Progenitor cell of endocrine pancreas (in vitro differentiated cells): Measurements from ENCODE around the gene P4HA1. TPM values are rescaled to one million over a fixed set of nuclear protein-coding genes. Genes with fewer than 3 reads are reported as not detected.

Experiments used
- DNase-seq: peaks from one replicate; pipeline ENCODE4 v3.0.0; 2021; ENCODE audit warnings: low spot score; ENCODE audit not compliant: unreplicated experiment
- H3K27ac Mint-ChIP-seq: 2 replicates; pipeline ENCODE4 v1.8.0; 2021; ENCODE audit warnings: mild to moderate bottlenecking, moderate library complexity, mixed read lengths
- H3K27me3 Mint-ChIP-seq: 2 replicates; pipeline ENCODE4 v1.8.0; 2021; ENCODE audit warnings: mixed read lengths
- H3K36me3 Mint-ChIP-seq: 2 replicates; pipeline ENCODE4 v1.8.0; 2022; ENCODE audit warnings: mixed read lengths; ENCODE audit not compliant: insufficient read depth
- H3K4me1 Mint-ChIP-seq: 2 replicates; pipeline ENCODE4 v1.8.0; 2021; ENCODE audit warnings: low read depth, mixed read lengths
- H3K4me3 Mint-ChIP-seq: 2 replicates; pipeline ENCODE4 v1.8.0; 2021; ENCODE audit warnings: low read depth, mild to moderate bottlenecking, moderate library complexity, mixed read lengths
- H3K9me3 Mint-ChIP-seq: 2 replicates; pipeline ENCODE4 v1.8.0; 2021; ENCODE audit warnings: low read depth, mixed read lengths
- long read RNA-seq: library from polyadenylated mRNA; unstranded; transcript quantifications from one replicate; pipeline ENCODE4 v2.0.0, GENCODE V29; 2020
- total RNA-seq: library from RNA; stranded (reverse); gene quantifications from 2 replicates; pipeline ENCODE4 v1.2.1, GENCODE V29; 2021
- TF ChIP-seq, protein P1 (sequence below): fragments of 200-600 bp; sonication (generic); IDR thresholded peaks from one replicate; pipeline ENCODE4 v1.5.0; 2021; ENCODE audit warnings: antibody characterized with exemption, mild to moderate bottlenecking; ENCODE audit not compliant: unreplicated experiment

The P4HA1 gene
- total RNA-seq = 25.4 TPM in 2 replicates
- long read RNA-seq, transcript P4HA1-202 (15 exons, 2,727 nt) = minor isoform, 36 of 167 reads
- long read RNA-seq, transcript P4HA1-203 (15 exons, 2,727 nt) = major isoform, 94 of 167 reads
- long read RNA-seq, partial matches to known transcripts = 11 of 167 reads
- long read RNA-seq, other reads (novel, unspliced or antisense) = 24 of 167 reads

DNA sequence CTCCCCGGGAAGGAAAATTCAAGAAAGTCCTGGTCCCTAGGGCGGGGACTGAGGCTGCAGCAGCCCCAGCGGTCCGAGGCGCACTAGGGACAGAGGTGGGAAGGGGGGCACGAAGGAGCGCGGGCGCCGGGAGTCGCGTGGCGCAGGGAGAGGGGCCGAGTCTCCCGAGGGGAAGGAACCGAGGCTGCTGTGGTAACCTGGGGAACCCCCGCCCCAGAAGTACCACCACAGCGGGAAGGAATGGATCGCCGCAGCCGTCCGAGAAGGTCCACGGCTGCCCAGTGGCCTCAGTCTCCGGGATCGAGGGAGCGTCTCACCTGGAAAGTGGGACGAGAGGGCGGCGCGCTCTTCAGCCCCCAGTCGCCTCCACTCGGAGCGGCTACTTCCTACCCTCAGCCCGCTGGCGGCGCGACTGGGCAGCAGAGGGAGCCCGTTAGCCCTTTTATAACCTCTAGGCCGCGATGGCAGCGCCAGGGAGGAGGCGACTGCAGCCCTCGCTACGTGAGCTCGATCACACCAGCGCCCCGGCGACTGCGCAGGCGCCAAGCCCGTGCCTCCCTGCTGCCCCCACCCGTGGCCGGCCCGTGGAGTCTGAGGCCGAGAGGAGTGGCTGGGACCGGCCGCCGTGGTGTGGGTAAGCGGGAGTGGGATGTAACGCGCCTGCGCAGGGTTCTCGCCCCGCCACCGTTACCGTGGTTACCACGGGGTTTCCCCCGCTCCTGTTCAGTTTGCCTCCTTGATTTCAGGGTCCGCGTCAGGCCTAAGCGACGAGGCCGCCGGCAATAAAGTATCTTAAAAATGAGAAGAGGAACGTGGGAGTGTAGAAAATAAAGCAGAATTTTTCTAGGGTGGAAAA is at the start of gene P4HA1:
Gene P4HA1 (minus strand): TSS at position 418 of the 856 bp plus-strand sequence. CDS start 21,983 bp downstream, outside the sequence.
- Mint-ChIP-seq H3K9me3 (no peaks in the 10 kb centered on the region), H3K27me3 (no peaks in the 10 kb centered on the region), H3K27ac (peak within 1 kb of the TSS; percentile 94), H3K4me1 (peaks cover 19% of the 10 kb centered on the region), H3K36me3 (no peaks in the 10 kb centered on the region), H3K4me3 (peak within 1 kb of the TSS; percentile 93)
- TF ChIP-seq, protein P1, sequence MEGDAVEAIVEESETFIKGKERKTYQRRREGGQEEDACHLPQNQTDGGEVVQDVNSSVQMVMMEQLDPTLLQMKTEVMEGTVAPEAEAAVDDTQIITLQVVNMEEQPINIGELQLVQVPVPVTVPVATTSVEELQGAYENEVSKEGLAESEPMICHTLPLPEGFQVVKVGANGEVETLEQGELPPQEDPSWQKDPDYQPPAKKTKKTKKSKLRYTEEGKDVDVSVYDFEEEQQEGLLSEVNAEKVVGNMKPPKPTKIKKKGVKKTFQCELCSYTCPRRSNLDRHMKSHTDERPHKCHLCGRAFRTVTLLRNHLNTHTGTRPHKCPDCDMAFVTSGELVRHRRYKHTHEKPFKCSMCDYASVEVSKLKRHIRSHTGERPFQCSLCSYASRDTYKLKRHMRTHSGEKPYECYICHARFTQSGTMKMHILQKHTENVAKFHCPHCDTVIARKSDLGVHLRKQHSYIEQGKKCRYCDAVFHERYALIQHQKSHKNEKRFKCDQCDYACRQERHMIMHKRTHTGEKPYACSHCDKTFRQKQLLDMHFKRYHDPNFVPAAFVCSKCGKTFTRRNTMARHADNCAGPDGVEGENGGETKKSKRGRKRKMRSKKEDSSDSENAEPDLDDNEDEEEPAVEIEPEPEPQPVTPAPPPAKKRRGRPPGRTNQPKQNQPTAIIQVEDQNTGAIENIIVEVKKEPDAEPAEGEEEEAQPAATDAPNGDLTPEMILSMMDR = peak; percentile 66
- peak; percentile 98 for DNase-seq

DNA sequence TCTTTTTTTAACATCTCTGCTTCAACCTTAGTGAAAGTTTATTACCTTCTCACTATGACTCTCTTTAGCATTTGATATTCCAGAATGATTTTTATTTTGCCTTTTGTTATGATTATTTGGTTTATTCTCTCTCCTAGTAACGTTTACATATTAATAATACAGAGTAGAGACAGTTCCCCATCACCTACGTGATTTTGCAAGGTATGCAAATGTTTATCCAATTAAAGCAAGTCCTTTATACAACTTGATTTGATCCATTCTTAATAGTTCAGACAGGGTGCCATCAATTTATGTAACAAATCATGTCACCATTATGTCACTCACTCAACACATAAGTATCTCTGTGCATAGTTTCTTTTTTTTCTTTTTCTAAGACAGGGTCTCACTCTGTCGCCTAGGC is 44.9 kb upstream of the P4HA1 start:
- DNase-seq = no peak
- no peak overlapping the region for H3K4me3 Mint-ChIP-seq
- H3K27ac Mint-ChIP-seq = no peak overlapping the region
- H3K4me1 Mint-ChIP-seq = no peaks in the 10 kb centered on the region
- H3K27me3 Mint-ChIP-seq = no peaks in the 10 kb centered on the region
- TF ChIP-seq, protein P1 = no peak
- H3K9me3 Mint-ChIP-seq = no peaks in the 10 kb centered on the region
- peaks cover 21% of the 10 kb centered on the region for H3K36me3 Mint-ChIP-seq

DNA sequence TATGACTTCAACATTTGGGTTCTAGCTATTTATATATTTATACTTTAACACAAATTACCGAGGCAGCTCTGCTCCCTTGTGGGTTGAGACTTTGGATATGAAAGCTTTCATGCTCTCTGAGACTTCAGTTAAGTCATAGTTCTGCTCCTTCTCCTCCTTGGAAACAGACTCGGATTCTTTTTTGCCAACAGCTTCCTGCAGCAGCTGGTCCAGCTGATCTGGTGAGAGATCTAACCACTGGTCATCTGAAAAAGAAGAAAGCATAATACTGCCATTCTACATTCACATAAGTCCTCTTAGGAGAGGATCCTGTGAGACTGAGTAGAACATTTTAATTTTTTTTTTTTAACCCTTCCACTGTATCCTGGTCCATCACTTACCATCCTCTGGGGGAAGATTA is 42.6 kb upstream of the P4HA1 start:
- no peak for DNase-seq

DNA sequence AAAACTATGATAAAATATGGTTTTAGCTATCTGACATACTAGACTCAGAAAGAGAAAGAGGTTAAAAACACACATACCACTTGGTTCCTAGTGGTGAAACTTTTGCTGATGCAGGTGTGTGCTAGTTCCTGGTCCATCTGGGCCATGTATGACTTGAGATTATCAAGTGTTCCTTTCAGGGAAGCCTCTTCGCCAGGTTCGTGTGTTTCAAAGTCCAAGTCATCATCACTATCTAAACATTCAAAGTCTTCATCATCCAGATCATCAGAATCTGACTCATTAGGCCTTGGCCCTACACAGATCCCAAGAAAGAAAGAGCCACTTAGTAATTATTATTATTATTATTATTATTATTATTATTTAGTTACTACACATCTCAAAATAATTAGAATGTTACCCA is 40.0 kb upstream of the P4HA1 start:
- Mint-ChIP-seq H3K36me3 (peaks cover 21% of the 10 kb centered on the region), H3K27ac (no peak overlapping the region), H3K9me3 (no peaks in the 10 kb centered on the region)

More for the DNA sequence above, 42.6 kb upstream of the P4HA1 start:
- no peaks in the 10 kb centered on the region for H3K4me1 Mint-ChIP-seq
- H3K36me3 Mint-ChIP-seq = peaks cover 21% of the 10 kb centered on the region
- no peaks in the 10 kb centered on the region for H3K27me3 Mint-ChIP-seq
- TF ChIP-seq, protein P1 = no peak
- H3K9me3 Mint-ChIP-seq = no peaks in the 10 kb centered on the region
- no peak overlapping the region for H3K27ac Mint-ChIP-seq
- no peak overlapping the region for H3K4me3 Mint-ChIP-seq

DNA sequence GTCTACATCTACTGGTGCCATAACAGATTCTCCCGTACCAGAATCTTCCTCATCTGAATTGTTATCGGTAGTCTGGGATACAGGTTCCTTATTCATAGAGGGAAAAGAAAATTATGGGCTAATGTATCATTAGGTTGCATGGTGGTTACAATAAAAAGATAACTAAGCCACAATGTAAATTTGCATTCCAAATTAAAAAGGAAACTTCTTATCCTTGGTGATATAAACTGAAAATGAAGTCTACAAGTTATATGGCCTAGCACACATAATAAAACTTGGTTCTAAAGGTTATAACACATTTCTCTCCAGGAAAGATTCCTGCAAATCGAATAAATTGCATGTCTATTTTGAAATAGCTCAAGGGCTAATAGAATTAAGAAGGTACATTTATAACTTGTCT is 38.1 kb upstream of the P4HA1 start:
- Mint-ChIP-seq H3K36me3 (peaks cover 24% of the 10 kb centered on the region), H3K4me1 (no peaks in the 10 kb centered on the region)

More for the DNA sequence above, 40.0 kb upstream of the P4HA1 start:
- no peak overlapping the region for H3K4me3 Mint-ChIP-seq
- no peak for DNase-seq
- no peaks in the 10 kb centered on the region for H3K4me1 Mint-ChIP-seq
- TF ChIP-seq, protein P1 = no peak
- no peaks in the 10 kb centered on the region for H3K27me3 Mint-ChIP-seq

More for the DNA sequence above, 38.1 kb upstream of the P4HA1 start:
- no peak overlapping the region for H3K27ac Mint-ChIP-seq
- no peak for DNase-seq
- no peaks in the 10 kb centered on the region for H3K27me3 Mint-ChIP-seq
- no peak overlapping the region for H3K4me3 Mint-ChIP-seq
- TF ChIP-seq, protein P1 = no peak
- no peaks in the 10 kb centered on the region for H3K9me3 Mint-ChIP-seq
